Stimulated activated naive CD4-positive, alpha-beta T cell treated with Interleukin-2 at 50 U/mL for 16 hours (primary cell): ENCODE measurements around the gene RBM44.
"Not testable (repeated sequence)": the region's sequence is repeated elsewhere in the genome, so short reads cannot be mapped to it uniquely, and the experiment has no call there.

Experiments
- DNase-seq: peaks from one replicate; lab custom pipeline; 2025; lab: John Stamatoyannopoulos, UW

RBM44 gene

GRCh38 chr2:237782181-237782580 lies 16.4 kb upstream of the RBM44 start:
- no peak for DNase-seq

DNA sequence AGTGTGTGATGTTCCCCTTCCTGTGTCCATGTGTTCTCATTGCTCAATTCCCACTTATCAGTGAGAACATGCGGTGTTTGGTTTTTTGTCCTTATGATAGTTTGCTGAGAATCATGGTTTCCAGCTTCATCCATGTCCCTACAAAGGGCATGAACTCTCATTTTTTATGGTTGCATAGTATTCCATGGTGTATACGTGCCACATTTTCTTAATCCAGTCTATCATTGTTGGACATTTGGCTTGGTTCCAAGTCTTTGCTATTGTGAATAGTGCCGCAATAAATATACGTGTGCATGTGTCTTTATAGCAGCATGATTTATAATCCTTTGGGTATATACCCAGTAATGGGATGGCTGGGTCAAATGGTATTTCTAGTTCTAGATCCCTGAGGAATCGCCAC lies 14.9 kb upstream of the RBM44 start:
- not testable (repeated sequence) for DNase-seq

GRCh38 chr2:237786936-237787335 lies 11.6 kb upstream of the RBM44 start:
- no peak for DNase-seq

GRCh38 chr2:237790353-237790752 lies 8.2 kb upstream of the RBM44 start:
- no peak for DNase-seq

- DNase-seq, result no peak
Measured at GRCh38 chr2:237791977-237792727, 6.4 kb upstream of the RBM44 start.

GRCh38 chr2:237797253-237797652 lies 1.3 kb upstream of the RBM44 start:
- DNase-seq, result no peak

GRCh38 chr2:237799060-237799428 lies 465 bp downstream of the RBM44 start:
- no peak for DNase-seq

- DNase-seq, result no peak
Measured at GRCh38 chr2:237801466-237801865, 2.9 kb downstream of the RBM44 start.

GRCh38 chr2:237806334-237806733 lies 7.8 kb downstream of the RBM44 start:
- no peak for DNase-seq

GRCh38 chr2:237815637-237816036 lies 17.1 kb downstream of the RBM44 start:
- no peak for DNase-seq

- no peak for DNase-seq
Measured at GRCh38 chr2:237816531-237816930, 18.0 kb downstream of the RBM44 start.

DNA sequence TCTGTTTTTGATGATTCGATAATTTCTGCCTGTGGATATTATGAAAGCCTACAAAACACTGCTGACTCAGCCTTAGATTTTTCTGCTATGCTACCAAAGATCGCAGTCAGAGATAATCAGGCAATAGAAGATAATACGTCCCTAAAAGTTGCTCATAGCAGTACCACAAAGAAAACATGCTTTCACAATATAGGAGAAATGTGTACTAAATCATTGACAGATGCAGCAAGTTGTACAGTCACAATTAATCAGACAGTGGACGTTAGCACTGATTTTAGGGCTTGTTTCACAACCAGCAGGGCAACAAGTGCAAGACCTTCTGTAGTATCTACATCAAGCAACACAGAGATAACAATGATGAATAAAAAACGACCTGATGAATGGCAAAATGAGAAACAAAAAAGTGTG lies 19.5 kb downstream of the RBM44 start:
- DNase-seq, result no peak

GRCh38 chr2:237819231-237819630 lies 20.7 kb downstream of the RBM44 start:
- DNase-seq, result no peak

DNA sequence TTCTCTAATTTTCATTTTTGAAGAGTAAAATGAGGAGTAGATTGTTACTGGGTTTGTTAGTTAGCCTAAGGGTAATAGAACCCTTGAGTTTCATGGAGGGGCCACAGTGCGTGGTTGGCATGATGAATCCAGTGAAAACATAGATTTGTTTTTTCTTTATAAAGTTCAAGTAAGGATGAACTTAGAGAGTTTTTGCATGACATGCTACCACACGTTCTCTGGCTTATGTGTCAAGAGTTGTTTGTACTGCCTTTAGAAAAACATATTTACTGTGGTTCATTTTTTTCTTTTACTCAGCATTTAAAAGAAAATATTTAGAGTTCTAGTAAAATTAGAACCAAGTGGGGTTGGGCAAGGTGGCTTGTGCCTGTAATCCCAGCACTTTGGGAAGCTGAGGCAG lies 21.8 kb downstream of the RBM44 start:
- no peak for DNase-seq

GRCh38 chr2:237823544-237823943 lies 25.0 kb downstream of the RBM44 start:
- no peak for DNase-seq

GRCh38 chr2:237824085-237824484 lies 25.5 kb downstream of the RBM44 start:
- no peak for DNase-seq

DNA sequence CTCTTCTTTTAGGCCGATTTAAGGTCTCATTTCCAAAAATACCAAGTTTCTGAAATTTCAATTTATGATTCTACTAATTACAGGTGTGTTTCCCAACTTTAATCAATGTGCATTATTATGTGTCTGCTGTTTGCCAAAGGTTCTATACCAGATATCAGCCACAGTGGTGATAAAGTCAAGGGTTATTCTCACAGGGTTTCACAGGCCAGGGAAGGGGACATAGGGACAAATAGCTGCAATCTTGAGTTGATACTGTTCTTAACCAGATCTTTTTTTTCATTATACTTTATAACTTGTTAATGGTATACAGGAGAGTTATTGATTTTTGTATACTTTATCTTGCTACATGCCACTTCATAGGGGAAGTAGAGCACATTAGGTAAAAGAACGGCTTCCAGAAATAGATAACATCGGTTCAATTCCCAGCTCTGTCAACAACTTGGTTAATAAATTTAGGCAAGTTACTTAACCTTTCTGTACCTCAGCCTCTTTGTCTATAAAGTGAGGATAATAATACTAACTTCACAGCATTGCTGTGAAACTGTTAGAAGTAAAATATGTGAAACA lies 28.9 kb downstream of the RBM44 start:
- DNase-seq, result no peak

DNA sequence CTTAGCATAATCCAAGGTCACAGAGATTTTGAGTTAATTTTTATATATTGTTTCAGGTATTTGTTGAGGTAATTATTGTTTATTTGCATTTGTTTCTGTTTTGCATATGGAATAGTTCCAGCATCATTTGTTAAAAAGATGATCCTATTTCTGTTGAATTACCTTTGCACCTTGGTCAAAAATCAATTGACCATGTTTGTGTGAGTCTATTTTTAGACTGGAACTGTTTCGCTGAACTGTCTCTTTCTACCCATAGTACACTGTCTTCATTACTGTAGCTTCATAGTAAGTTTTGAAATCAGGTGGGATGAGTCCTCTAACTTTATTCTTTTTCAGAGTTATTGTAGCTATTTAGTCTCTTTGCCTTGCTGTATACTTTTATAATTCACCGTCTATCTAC lies 31.9 kb downstream of the RBM44 start:
- DNase-seq, result no peak

DNA sequence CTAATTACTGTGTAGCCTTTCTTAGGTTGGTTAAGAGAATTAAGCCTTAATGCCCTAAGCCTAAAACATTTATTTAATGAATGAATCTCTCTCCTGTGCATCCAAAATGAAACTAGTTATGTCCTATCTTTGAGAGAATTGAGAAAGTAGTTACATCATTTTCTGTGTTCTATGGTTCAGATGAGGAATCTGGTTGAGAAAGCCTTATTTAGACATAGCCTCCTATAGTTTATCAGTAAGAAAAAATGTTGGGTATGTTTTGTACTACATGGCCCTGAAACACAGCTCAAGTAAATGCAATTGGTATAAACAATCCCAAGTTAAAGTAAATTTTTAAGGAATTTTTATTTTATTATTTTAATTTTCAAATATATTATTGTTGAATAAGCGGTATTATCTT lies 35.0 kb downstream of the RBM44 start:
- DNase-seq, result no peak

DNA sequence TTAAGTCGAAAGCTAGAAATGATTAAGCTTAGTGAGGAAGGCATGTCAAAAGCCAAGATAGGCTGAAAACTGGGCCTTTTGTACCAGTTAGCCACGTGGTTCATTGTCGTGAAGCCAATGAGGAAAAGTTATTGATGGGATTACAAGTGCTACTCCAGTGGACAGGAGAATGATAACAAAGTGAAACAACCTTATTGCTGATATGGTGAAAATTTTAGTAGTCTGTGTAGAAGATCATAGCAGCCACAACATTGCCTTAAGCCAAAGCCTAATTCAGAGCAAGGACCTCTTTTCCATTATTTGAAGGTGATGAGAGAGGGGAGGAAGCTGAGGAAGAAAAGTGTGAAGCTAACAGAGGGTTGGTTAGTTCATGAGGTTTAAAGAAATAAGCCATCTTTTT lies 36.8 kb downstream of the RBM44 start:
- no peak for DNase-seq

GRCh38 chr2:237841051-237841450 lies 42.5 kb downstream of the RBM44 start:
- no peak for DNase-seq

DNA sequence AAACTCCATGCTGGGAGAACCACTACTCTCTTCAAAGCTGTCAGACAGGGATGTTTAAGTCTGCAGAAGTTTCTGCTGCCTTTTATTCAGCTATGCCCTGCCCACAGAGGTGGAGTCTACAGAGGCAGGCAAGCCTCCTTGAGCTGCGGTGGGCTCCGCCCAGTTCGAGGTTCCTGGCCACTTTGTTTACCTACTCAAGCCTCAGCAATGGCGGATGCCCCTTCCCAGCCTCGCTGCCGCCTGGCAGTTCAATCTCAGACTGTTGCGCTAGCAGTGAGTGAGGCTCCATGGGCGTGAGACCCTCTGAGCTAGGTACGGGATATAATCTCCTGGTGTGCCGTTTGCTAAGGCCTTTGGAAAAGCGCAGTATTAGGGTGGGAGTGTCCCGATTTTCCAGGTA lies 50.4 kb downstream of the RBM44 start:
- DNase-seq, result not testable (repeated sequence)

DNA sequence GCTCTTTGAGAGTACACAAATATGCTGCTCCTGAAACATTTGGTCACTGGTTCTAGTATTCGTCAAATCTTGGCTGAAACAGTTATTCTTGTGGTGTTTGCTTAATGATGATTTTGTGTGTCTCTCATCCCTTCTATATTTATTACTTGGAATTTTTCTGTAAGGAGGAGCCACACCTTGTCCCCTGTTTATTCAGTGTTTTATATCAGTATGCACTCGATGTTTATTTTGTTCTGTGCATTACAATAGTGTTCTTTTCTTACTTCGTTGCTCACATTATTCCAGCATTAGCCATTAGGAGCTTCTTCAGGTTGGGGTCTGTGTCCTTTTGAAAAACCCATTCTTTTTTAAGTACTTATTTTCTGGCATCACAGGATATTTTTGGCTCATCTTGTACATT lies 55.7 kb downstream of the RBM44 start:
- DNase-seq, result no peak

DNA sequence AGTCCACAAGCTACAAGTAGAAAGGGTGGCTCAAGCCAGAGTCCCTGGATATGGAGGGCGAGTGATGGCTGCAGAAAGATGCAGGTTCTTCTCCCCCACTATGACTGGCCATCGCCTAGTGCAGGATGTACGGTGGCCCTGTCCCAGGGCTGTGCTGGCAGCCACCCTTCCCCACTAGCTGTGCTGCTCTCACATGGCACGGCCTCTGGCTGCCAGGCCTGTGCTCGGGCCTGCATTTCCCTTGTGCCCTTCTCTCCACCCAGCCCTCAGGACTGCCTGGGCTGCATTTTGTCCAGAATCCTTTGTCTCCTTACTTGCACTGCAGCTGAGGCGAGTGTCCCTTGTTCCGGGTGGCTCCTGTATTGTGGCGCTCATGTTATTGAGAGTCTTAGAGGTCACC lies 59.2 kb downstream of the RBM44 start:
- no peak for DNase-seq
